ENCODE data around the gene CTIF. TPM values are rescaled to one million over a fixed set of nuclear protein-coding genes. Genes with fewer than 3 reads are reported as not detected.
A peak's percentile ranks its signal among the peaks of the same experiment; 100 is the strongest.

CTIF gene
- total and polyA plus RNA-seq, 10 donors, result 5.2 to 39.2 (median 18.5) TPM

DNA sequence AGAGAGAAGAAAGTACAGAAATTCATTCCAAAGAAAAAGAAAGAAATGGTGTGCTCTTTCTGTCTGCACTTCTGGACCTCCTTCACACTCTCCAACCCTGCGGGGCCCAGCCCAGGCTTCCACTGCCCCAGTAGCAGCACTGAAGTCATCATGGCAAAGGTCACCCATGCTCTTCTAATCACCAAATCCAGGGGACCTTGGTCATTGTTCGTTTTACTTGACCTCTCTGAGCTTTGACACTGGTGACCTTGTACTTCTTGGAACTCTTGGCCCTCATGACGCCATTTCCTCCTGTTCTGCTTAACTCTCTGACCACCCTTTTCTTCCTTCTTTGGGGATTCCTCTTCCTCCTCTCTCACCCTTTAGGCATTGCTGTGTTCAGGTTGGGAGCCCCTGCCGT is 306.3 kb downstream of the CTIF start:
- DNase-seq, result peak; percentile 59
- 70 to 81% (median 73%) methylated on average over 4 of the region's 4 CpGs for WGBS, 5 donors
- intact Hi-C loops (cut with DNase I; ENCODE audit: low total_unique reads), result no loop called here
- Histone ChIP-seq H3K4me1 (peaks cover 11 to 66% (median 50%) of the 10 kb centered on the region in 6 donors), H3K36me3 (no peaks in the 10 kb centered on the region), H3K27me3 (replicated peaks in 1 of 7) (no peaks in the 10 kb centered on the region), H3K4me3 (no peak overlapping the region), H3K27ac (no peak overlapping the region), H3K9me3 (no peaks in the 10 kb centered on the region)
- TF ChIP-seq, protein P1, sequence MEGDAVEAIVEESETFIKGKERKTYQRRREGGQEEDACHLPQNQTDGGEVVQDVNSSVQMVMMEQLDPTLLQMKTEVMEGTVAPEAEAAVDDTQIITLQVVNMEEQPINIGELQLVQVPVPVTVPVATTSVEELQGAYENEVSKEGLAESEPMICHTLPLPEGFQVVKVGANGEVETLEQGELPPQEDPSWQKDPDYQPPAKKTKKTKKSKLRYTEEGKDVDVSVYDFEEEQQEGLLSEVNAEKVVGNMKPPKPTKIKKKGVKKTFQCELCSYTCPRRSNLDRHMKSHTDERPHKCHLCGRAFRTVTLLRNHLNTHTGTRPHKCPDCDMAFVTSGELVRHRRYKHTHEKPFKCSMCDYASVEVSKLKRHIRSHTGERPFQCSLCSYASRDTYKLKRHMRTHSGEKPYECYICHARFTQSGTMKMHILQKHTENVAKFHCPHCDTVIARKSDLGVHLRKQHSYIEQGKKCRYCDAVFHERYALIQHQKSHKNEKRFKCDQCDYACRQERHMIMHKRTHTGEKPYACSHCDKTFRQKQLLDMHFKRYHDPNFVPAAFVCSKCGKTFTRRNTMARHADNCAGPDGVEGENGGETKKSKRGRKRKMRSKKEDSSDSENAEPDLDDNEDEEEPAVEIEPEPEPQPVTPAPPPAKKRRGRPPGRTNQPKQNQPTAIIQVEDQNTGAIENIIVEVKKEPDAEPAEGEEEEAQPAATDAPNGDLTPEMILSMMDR (IDR thresholded peaks at IDR 0.05 in 8 of 11, conservative IDR thresholded peaks at IDR 0.05 in 3 of 11), result no peak
- TF ChIP-seq POLR2A (IDR thresholded peaks at IDR 0.05), result no peak
- TF ChIP-seq POLR2AphosphoS5 (IDR thresholded peaks at IDR 0.05), result no peak

DNA sequence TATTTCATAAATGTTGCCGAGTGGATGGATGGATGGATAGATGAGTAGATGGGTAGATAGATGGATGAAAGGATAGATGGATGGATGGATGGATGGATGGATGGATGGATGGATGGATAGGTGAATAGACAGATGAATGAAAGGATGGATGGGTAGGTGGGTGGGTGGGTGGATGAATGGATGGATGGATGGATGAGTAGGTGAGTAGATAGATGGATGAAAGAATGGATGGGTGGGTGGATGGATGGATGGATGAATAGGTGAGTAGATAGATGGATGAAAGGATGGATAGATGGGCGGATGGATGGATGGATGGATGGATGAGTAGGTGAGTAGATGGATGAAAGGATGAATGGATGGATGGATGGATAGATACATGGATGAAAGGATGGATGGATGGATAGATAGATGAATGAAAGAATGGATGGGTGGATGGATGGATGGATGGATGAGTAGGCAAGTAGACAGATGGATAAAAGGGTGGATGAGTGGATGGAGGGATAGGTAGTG is 307.6 kb downstream of the CTIF start:
- H3K4me3 ChIP-seq, result no peak overlapping the region
- peaks cover 11 to 65% (median 49%) of the 10 kb centered on the region in 6 donors for H3K4me1 ChIP-seq
- H3K36me3 ChIP-seq, result no peaks in the 10 kb centered on the region
- no peak overlapping the region for H3K27ac ChIP-seq
- intact Hi-C loops (cut with DNase I; ENCODE audit: low total_unique reads), result no loop called here
- 89 to 95% (median 94%) methylated on average over 2 of the region's 2 CpGs for WGBS, 5 donors
- no peak for DNase-seq
- H3K9me3 ChIP-seq, result no peaks in the 10 kb centered on the region
- no peaks in the 10 kb centered on the region for H3K27me3 ChIP-seq (replicated peaks in 1 of 7)
- TF ChIP-seq POLR2AphosphoS5 (IDR thresholded peaks at IDR 0.05) (no peak), POLR2A (IDR thresholded peaks at IDR 0.05) (no peak)
- TF ChIP-seq, protein P1 (IDR thresholded peaks at IDR 0.05 in 8 of 11, conservative IDR thresholded peaks at IDR 0.05 in 3 of 11), result no peak

GRCh38 chr18:48847807-48848486 is 309.1 kb downstream of the CTIF start:
- DNase-seq, result peak; percentile 69
- no peaks in the 10 kb centered on the region for H3K27me3 ChIP-seq (replicated peaks in 1 of 7)
- TF ChIP-seq POLR2A (IDR thresholded peaks at IDR 0.05) (no peak), POLR2AphosphoS5 (IDR thresholded peaks at IDR 0.05) (no peak)
- TF ChIP-seq, protein P1 (IDR thresholded peaks at IDR 0.05 in 8 of 11, conservative IDR thresholded peaks at IDR 0.05 in 3 of 11), result no peak
- peaks cover 0 to 54% (median 39%) of the 10 kb centered on the region in 6 donors for H3K4me1 ChIP-seq
- intact Hi-C loops (cut with DNase I; ENCODE audit: low total_unique reads), result no loop called here
- 89 to 94% (median 90%) methylated on average over 11 of the region's 11 CpGs for WGBS, 5 donors
- no peaks in the 10 kb centered on the region for H3K36me3 ChIP-seq
- H3K9me3 ChIP-seq, result no peaks in the 10 kb centered on the region
- H3K27ac ChIP-seq, result no peak overlapping the region
- H3K4me3 ChIP-seq, result no peak overlapping the region

GRCh38 chr18:48848641-48849143 is 309.9 kb downstream of the CTIF start:
- DNase-seq, result no peak
- TF ChIP-seq, protein P1 (IDR thresholded peaks at IDR 0.05 in 8 of 11, conservative IDR thresholded peaks at IDR 0.05 in 3 of 11), result no peak
- TF ChIP-seq POLR2A (IDR thresholded peaks at IDR 0.05) (no peak), POLR2AphosphoS5 (IDR thresholded peaks at IDR 0.05) (peak in 2 of 3 donors; percentile 5 to 32)
- 65 to 88% (median 77%) methylated on average over 13 of the region's 13 CpGs for WGBS, 5 donors
- H3K9me3 ChIP-seq, result no peaks in the 10 kb centered on the region
- no peaks in the 10 kb centered on the region for H3K36me3 ChIP-seq
- no peaks in the 10 kb centered on the region for H3K27me3 ChIP-seq (replicated peaks in 1 of 7)
- H3K4me3 ChIP-seq, result no peak overlapping the region
- H3K4me1 ChIP-seq, result peaks cover 0 to 47% (median 31%) of the 10 kb centered on the region in 6 donors
- H3K27ac ChIP-seq, result no peak overlapping the region
- intact Hi-C loops (cut with DNase I; ENCODE audit: low total_unique reads), result no loop called here
